IMR-90 (cell line): ENCODE measurements around the gene SGSH. TPM values are rescaled to one million over a fixed set of nuclear protein-coding genes. Genes with fewer than 3 reads are reported as not detected.

Experiments
- ATAC-seq: fragments of 200-7000 bp; cut with Tn5 transposase; 2 replicates; pipeline ENCODE4 v1.9.1; 2020; ENCODE audit warnings: low read depth, mild to moderate bottlenecking, moderate library complexity
- BruUV-seq: library from RNA; stranded (reverse); fragments of 400-500 nt; replicated peaks from 2 replicates; lab custom pipeline; 2021; lab: Mats Ljungman, UMichigan
- CTCF ChIA-PET: fragments of 300-600 bp; formaldehyde crosslinking; extraction: SDS; loops from one replicate; lab custom pipeline; 2021; ENCODE audit warnings: antibody characterized with exemption; lab: Yijun Ruan, JAX
- POLR2A ChIA-PET: fragments of 300-600 bp; sonication (Branson Sonifier 250); formaldehyde crosslinking; loops from one replicate; lab custom pipeline; 2022; ENCODE audit warnings: antibody characterized with exemption; ENCODE audit not compliant: unreplicated experiment; lab: Charles Lee
- DNase-seq: peaks from one replicate; pipeline ENCODE4 v3.0.0; 2013
- H2AFZ ChIP-seq: replicated peaks from 2 replicates; pipeline ENCODE3; 2013; ENCODE audit warnings: low read length, mild to moderate bottlenecking; ENCODE audit not compliant: poor library complexity
- H2AK5ac ChIP-seq: 2 replicates; pipeline ENCODE4 v1.6.1; 2013; ENCODE audit warnings: low read depth, low read length, inconsistent platforms
- H2AK9ac ChIP-seq: replicated peaks from 2 replicates; pipeline ENCODE3; 2013; ENCODE audit warnings: mild to moderate bottlenecking, low read depth, low read length, moderate library complexity; ENCODE audit not compliant: poor library complexity
- H2BK120ac ChIP-seq: 2 replicates; pipeline ENCODE4 v1.6.1; 2013; ENCODE audit warnings: low read depth, low read length, inconsistent platforms
- H2BK15ac ChIP-seq: 3 replicates; pipeline ENCODE4 v1.6.1; 2013; ENCODE audit warnings: low read depth, low read length, inconsistent platforms
- H2BK20ac ChIP-seq: 2 replicates; pipeline ENCODE4 v1.6.1; 2013; ENCODE audit warnings: low read depth, mild to moderate bottlenecking, inconsistent platforms, low read length, moderate library complexity
- H2BK5ac ChIP-seq: 2 replicates; pipeline ENCODE4 v1.6.1; 2013; ENCODE audit warnings: mild to moderate bottlenecking, low read depth, low read length, inconsistent platforms; ENCODE audit not compliant: poor library complexity, severe bottlenecking
- H3K14ac ChIP-seq: replicated peaks from 2 replicates; pipeline ENCODE4 v1.6.1; 2013; ENCODE audit warnings: low read depth, low read length, inconsistent platforms
- H3K18ac ChIP-seq: 2 replicates; pipeline ENCODE4 v1.6.1; 2013; ENCODE audit warnings: low read depth, low read length, control low read depth
- H3K23ac ChIP-seq: 2 replicates; pipeline ENCODE4 v1.6.1; 2013; ENCODE audit warnings: low read depth, low read length, inconsistent platforms
- H3K27ac ChIP-seq: 2 replicates; pipeline ENCODE4 v1.5.1; 2013; ENCODE audit warnings: mild to moderate bottlenecking, control low read depth, low read length; ENCODE audit not compliant: insufficient read depth
- H3K27me3 ChIP-seq: 2 replicates; pipeline ENCODE4 v1.6.1; 2013; ENCODE audit warnings: low read length; ENCODE audit not compliant: control insufficient read depth, insufficient read depth
- H3K36me3 ChIP-seq: 2 replicates; pipeline ENCODE4 v1.6.1; 2013; ENCODE audit warnings: low read length, mixed read lengths; ENCODE audit not compliant: control insufficient read depth, insufficient read depth
- H3K4ac ChIP-seq: 2 replicates; pipeline ENCODE4 v1.6.1; 2013; ENCODE audit warnings: low read depth, low read length, inconsistent platforms
- H3K4me1 ChIP-seq: 2 replicates; pipeline ENCODE4 v1.6.1; 2013; ENCODE audit warnings: low read length, mixed read lengths; ENCODE audit not compliant: control insufficient read depth, insufficient read depth
- H3K4me2 ChIP-seq: 2 replicates; pipeline ENCODE4 v1.6.1; 2013; ENCODE audit warnings: low read depth, mild to moderate bottlenecking, control low read depth, low read length, moderate library complexity
- H3K4me3 ChIP-seq: 2 replicates; pipeline ENCODE4 v1.5.1; 2013; ENCODE audit warnings: low read depth, mild to moderate bottlenecking, control low read depth, low read length, moderate library complexity; ENCODE audit not compliant: insufficient read depth
- H3K56ac ChIP-seq: 2 replicates; pipeline ENCODE4 v1.6.1; 2013; ENCODE audit warnings: low read length, inconsistent platforms; ENCODE audit not compliant: insufficient read depth; ENCODE audit errors: extremely low read depth
- H3K79me1 ChIP-seq, 2 experiments: 2 replicates each; pipeline ENCODE4 v1.6.1; 2013; ENCODE audit warnings: low read length in 2 of 2, inconsistent platforms in 1 of 2, low read depth in 1 of 2
- H3K9ac ChIP-seq: 2 replicates; pipeline ENCODE4 v1.6.1; 2013; ENCODE audit warnings: low read depth, low read length, control low read depth
- H3K9me1 ChIP-seq: 2 replicates; pipeline ENCODE4 v1.6.1; 2013; ENCODE audit warnings: low read length, inconsistent platforms; ENCODE audit not compliant: insufficient read depth
- H3K9me3 ChIP-seq: 2 replicates; pipeline ENCODE4 v1.6.1; 2013; ENCODE audit warnings: low read length; ENCODE audit not compliant: control insufficient read depth, insufficient read depth
- H4K20me1 ChIP-seq: 2 replicates; pipeline ENCODE4 v1.6.1; 2013; ENCODE audit warnings: low read length, inconsistent platforms; ENCODE audit not compliant: insufficient read depth
- H4K5ac ChIP-seq: 2 replicates; pipeline ENCODE4 v1.6.1; 2013; ENCODE audit warnings: mild to moderate bottlenecking, low read depth, low read length, control low read depth
- H4K8ac ChIP-seq, 2 experiments: 2 replicates each; pipeline ENCODE4 v1.6.1; 2013; ENCODE audit warnings: low read depth in 2 of 2, low read length in 2 of 2, control low read depth in 1 of 2, inconsistent platforms in 1 of 2
- H4K91ac ChIP-seq: 2 replicates; pipeline ENCODE4 v1.6.1; 2013; ENCODE audit warnings: low read depth, low read length, inconsistent platforms; ENCODE audit not compliant: insufficient read depth
- CEBPB ChIP-seq: IDR thresholded peaks from 2 replicates; pipeline ENCODE4 v1.6.1; 2012; ENCODE audit warnings: low read depth, low read length, improper control_type of control experiment
- MAFK ChIP-seq: IDR thresholded peaks from 2 replicates; pipeline ENCODE4 v1.6.1; 2012; ENCODE audit warnings: low read depth, low read length, improper control_type of control experiment
- POLR2A ChIP-seq: IDR thresholded peaks from 2 replicates; pipeline ENCODE4 v1.6.1; 2012; ENCODE audit warnings: mild to moderate bottlenecking, low read depth, low read length
- RAD21 ChIP-seq: IDR thresholded peaks from 2 replicates; pipeline ENCODE4 v1.6.1; 2012; ENCODE audit warnings: low read length, improper control_type of control experiment
- WGBS, 2 experiments: methylation state at CpG; one replicate each; pipeline versions ENCODE4 v1.1.5 to v1.1.7; 2013; ENCODE audit warnings: missing lambda C conversion rate in 2 of 2; ENCODE audit not compliant: insufficient read length in 1 of 2; ENCODE audit errors: extremely low coverage in 2 of 2; 5-methylcytosine and 5-hydroxymethylcytosine counted together
- dilution Hi-C: fragments of 300-500 bp; cut with HindIII; formaldehyde crosslinking; loops from one replicate; pipeline ENCODE4 v1.14.3; 2018; ENCODE audit warnings: low sequenced_read_pairs; ENCODE audit not compliant: unreplicated experiment
- in situ Hi-C: fragments of 300-500 bp; cut with MboI; formaldehyde crosslinking; loops from 3 replicates; pipeline ENCODE4 v1.14.3; 2019; ENCODE audit warnings: low sequenced_read_pairs, inconsistent platforms, mixed read lengths
- intact Hi-C: fragments of 100-400 bp; cut with micrococcal nuclease; formaldehyde crosslinking; loops from 2 replicates; pipeline ENCODE4 v1.10.0; 2022
- polyA plus RNA-seq, 3 experiments: library from polyadenylated mRNA; depleted of rRNA; stranded (reverse); fragments of >200 nt; gene quantifications; 2 replicates each; pipeline ENCODE4 v1.2.3, GENCODE V29; 2012; ENCODE audit warnings: low replicate concordance in 1 of 3
- total RNA-seq: library from RNA; depleted of rRNA; stranded (reverse); fragments of >200 nt; gene quantifications from 2 replicates; pipeline ENCODE4 v1.2.3, GENCODE V29; 2012
- TF ChIP-seq, protein P1 (sequence below): conservative IDR thresholded peaks from 2 replicates; pipeline ENCODE4 v1.5.1; 2012; ENCODE audit warnings: mild to moderate bottlenecking, low read depth, low read length, improper control_type of control experiment

SGSH gene
- total and polyA plus RNA-seq, 2 of the 4 experiments (the other 2 are of a cell fraction), result 3.0 to 41.5 TPM

DNA sequence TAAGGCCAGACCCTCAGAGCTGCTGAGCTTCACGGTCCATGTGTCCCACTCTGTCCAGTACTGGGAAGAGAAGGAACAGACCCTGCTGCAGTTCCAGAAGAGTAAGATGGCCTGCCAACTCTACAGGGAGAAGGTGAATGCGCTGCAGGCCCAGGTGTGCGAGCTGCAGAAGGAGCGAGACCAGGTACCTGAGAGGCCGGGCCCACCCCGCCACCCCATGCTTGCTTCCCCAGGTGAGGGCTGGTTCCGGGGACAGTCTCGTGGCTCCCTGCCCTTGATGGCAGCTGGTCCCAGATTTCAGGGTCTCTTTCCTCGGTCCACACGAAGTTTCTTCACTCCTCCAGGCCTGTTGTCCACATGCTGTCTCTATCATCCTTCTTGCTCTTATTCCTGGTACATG is 29.4 kb downstream of the SGSH start:
- Histone ChIP-seq H3K4ac (no peak overlapping the region), H4K20me1 (no peaks in the 10 kb centered on the region), H3K4me2 (no peak overlapping the region), H3K27me3 (peaks cover 25% of the 10 kb centered on the region), H3K36me3 (no peaks in the 10 kb centered on the region), H3K18ac (no peak overlapping the region), H2AK9ac (no peak overlapping the region), H2AFZ (no peak overlapping the region), H2BK15ac (no peak overlapping the region), H3K27ac (no peak overlapping the region), H4K8ac (no peak overlapping the region), H3K4me1 (peaks cover 6% of the 10 kb centered on the region), H3K56ac (no peak overlapping the region), H3K4me3 (no peak overlapping the region), H3K9ac (no peak overlapping the region), H4K91ac (no peak overlapping the region), H2BK5ac (no peak overlapping the region), H2AK5ac (no peak overlapping the region), H4K5ac (no peak overlapping the region), H2BK120ac (no peak overlapping the region), H2BK20ac (no peak overlapping the region), H3K79me1 (no peaks in the 10 kb centered on the region), H3K9me1 (no peaks in the 10 kb centered on the region; the same call in 1 of the 2 replicates), H3K9me3 (no peaks in the 10 kb centered on the region), H3K23ac (no peak overlapping the region), H3K14ac (no peak overlapping the region)
- ChIA-PET CTCF (no interaction called here), POLR2A (no interaction called here)
- ATAC-seq (no peak), DNase-seq (no peak)
- dilution Hi-C loops (no loop called here), intact Hi-C loops (no loop called here), in situ Hi-C loops (no loop called here)
- WGBS, 2 experiments, result 92% methylated on average over 10 of the region's 10 CpGs; no CpG with 5 or more reads in 1 of the 2 experiments
- no peak for TF ChIP-seq RAD21
- no peak for TF ChIP-seq POLR2A
- TF ChIP-seq, protein P1, sequence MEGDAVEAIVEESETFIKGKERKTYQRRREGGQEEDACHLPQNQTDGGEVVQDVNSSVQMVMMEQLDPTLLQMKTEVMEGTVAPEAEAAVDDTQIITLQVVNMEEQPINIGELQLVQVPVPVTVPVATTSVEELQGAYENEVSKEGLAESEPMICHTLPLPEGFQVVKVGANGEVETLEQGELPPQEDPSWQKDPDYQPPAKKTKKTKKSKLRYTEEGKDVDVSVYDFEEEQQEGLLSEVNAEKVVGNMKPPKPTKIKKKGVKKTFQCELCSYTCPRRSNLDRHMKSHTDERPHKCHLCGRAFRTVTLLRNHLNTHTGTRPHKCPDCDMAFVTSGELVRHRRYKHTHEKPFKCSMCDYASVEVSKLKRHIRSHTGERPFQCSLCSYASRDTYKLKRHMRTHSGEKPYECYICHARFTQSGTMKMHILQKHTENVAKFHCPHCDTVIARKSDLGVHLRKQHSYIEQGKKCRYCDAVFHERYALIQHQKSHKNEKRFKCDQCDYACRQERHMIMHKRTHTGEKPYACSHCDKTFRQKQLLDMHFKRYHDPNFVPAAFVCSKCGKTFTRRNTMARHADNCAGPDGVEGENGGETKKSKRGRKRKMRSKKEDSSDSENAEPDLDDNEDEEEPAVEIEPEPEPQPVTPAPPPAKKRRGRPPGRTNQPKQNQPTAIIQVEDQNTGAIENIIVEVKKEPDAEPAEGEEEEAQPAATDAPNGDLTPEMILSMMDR, result no peak
- TF ChIP-seq MAFK, result no peak
- no peak for TF ChIP-seq CEBPB
- no TSS peak for BruUV-seq
